ENCODE measurements around the gene ERC1.
"Not testable (repeated sequence)": the region's sequence is repeated elsewhere in the genome, so short reads cannot be mapped to it uniquely, and the experiment has no call there.

The ERC1 gene

GRCh38 chr12:1185460-1186182 is 194.6 kb downstream of the ERC1 start:
- no peak for DNase-seq

DNA sequence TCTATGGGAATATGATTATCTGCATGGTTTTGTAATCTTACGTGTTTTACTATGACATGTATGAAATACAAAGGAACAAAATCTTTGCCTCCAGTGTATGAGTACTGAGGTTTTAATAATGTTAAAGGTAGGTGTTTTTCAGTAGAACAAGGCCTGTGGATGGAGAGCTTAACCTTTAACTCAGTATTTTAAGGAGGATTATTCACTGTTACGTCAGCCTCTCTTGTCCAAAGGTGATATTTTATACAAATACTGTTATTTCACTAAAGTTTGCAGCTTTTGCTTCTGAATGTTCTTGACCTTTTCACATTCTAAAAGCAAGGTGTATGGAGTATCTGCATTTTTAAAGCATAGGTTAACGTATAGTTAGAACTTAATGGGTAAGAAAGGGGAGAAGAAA is 195.3 kb downstream of the ERC1 start:
- no peak for DNase-seq

DNA sequence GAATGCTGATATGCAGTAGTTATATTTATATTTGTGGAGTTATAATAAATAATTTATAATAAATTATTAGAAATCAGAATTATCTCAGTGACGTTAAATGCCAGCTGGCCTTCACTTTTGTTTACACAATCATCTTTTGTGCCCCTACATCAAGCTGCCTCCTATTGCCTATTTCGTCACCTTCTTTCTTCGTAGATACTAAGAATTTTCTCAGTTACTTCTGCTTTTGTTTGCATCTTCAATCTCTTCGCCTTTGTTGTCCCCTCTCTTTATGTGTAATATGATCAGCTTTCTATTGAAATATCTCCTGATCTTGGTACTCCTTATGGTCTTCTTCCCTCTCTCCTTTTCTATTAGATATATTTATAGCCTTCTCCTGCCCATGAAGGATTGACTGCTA is 197.0 kb downstream of the ERC1 start:
- DNase-seq: no peak

DNA sequence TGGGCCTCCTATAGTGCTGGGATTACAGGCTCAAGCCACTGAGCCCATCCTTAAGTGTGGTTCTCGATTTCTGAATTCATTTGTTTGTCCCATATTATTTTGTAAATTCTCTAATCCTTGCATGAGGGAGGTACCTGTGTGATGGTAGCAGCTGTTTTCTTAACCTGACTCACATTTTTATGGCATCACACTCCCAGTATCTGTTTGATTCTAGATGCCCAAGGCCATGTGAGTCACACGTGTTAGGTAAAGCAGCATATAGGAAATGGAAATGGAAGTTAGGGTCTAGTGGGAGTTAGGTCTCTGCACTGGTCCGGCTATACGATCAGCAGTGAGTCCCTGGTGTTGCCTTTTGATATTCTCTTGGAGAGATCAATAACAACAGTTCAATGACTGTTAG is 198.1 kb downstream of the ERC1 start:
- DNase-seq: no peak

GRCh38 chr12:1195513-1195912 is 204.5 kb downstream of the ERC1 start:
- DNase-seq: no peak

GRCh38 chr12:1197264-1198018 is 206.4 kb downstream of the ERC1 start:
- no peak for DNase-seq

DNA sequence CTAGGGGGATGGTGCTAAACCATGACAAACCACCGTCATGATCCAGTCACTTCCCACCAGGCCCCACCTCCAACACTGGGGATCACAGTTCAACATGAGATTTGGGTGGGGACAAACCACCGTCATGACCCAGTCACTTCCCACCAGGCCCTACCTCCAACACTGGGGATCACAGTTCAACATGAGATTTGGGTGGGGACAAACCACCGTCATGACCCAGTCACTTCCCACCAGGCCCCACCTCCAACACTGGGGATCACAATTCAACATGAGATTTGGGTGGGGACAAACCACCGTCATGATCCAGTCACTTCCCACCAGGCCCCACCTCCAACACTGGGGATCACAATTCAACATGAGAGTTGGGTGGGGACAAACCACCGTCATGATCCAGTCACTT is 207.8 kb downstream of the ERC1 start:
- DNase-seq: not testable (repeated sequence)

GRCh38 chr12:1199700-1200099 is 208.7 kb downstream of the ERC1 start:
- no peak for DNase-seq

DNA sequence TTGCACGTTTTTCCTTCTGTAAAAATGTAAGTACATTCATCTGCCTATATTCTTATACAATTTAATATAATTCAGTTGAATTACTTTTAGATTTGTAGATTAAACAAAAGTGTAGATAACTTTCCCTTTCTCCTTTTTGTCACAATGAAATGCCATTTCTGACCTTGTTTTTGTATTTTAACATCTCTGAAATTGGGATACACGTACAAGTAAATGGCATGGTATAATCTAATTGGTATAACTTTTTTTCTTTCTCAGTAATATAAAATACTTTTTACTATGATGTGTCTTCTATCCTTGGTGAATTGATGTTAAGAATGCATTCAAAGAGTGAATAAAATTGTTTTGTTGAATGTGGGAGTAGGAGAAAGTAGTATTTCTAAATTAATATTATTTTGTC is 210.0 kb downstream of the ERC1 start:
- no peak for DNase-seq

GRCh38 chr12:1201886-1202285 is 210.9 kb downstream of the ERC1 start:
- DNase-seq: no peak

DNA sequence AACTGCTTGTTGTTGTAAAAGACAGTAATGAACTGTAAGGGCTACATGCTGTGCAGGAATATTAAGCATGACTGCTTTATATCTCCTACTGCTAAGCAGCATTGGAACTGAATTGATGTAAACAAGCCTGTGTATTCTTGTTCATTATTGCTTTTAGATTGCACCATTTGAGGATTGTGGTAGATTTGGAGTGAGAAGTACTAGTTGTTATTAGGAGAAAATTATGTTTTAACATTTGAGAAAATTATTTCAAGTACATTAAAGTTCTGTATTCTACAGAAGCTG is 212.7 kb downstream of the ERC1 start:
- DNase-seq: no peak

- DNase-seq: no peak
These were observed 213.6 kb downstream of the ERC1 start for GRCh38 chr12:1204581-1205121.

DNA sequence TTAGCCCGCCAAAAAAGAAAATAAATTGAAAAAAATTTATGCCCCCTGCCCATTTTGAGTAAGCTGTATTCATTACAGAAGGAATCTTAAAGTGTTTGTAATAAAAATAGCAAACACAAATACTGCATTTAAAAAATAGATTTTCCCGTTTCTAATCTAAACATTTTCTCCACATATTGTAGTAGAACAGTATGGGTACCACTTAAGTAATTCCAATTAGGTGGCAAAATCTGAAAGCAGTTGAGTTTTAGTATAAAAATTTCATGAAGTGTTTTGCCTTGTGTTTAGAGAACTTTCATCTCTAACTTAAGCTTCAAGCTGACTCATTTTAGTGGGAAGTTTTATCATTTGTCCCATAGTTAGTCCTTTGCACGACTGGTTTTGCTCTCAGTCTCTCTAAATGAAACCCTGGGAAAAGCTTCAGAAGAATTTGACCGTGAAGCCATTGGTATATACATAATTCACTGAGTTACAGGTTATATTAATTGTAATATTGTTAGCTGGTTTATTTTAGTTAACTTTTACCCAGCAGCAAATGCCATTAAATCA is 214.6 kb downstream of the ERC1 start:
- no peak for DNase-seq

GRCh38 chr12:1206118-1206734 is 215.2 kb downstream of the ERC1 start:
- DNase-seq: no peak

- DNase-seq: no peak
These were observed 216.3 kb downstream of the ERC1 start for GRCh38 chr12:1207276-1207675.

- not testable (repeated sequence) for DNase-seq
These were observed 217.7 kb downstream of the ERC1 start for GRCh38 chr12:1208719-1209118.

- no peak for DNase-seq
These were observed 221.5 kb downstream of the ERC1 start for GRCh38 chr12:1212526-1212925.

- DNase-seq: no peak
These were observed 222.2 kb downstream of the ERC1 start for GRCh38 chr12:1213205-1213604.

DNA sequence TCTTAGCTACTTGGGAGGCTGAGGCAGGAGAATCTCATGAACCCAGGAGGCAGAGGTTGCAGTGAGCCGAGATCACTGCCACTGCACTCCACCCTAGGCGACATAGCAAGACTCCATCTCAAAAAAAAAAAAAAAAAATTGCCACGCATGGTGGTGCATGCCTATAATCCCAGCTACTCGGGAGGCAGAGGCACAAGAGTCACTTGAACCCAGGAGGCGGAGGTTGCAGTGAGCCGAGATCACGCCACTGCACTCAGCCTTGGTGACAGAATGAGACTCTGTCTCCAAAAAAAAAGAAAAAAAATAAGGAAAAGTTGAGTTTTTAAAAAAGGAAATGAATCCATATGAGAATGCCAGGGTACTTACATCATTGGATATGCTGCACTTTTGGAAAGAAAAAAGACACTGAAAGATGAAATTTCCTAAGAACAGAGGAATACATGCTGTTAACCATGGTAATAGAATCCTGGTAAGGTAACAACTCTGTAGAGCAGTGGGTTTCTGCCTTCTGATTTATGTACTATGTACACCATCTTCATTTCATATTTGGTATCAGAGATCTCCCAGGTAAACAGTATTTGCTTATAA is 222.7 kb downstream of the ERC1 start:
- no peak for DNase-seq

GRCh38 chr12:1216560-1216959 is 225.5 kb downstream of the ERC1 start:
- DNase-seq: no peak

GRCh38 chr12:1217191-1217949 is 226.3 kb downstream of the ERC1 start:
- DNase-seq: no peak

Data from hypothalamus (tissue), 51 donors.